HepG2 (cell line): ENCODE results near the gene ADAMTS8. TPM values are rescaled to one million over a fixed set of nuclear protein-coding genes. Genes with fewer than 3 reads are reported as not detected.

Experiments used
- ATAC-seq: fragments of 200-7000 bp; cut with Tn5 transposase; 3 replicates; pipeline ENCODE4 v1.9.1; 2020; ENCODE audit warnings: mild to moderate bottlenecking, moderate library complexity
- BruUV-seq: library from RNA; stranded (reverse); fragments of 400-500 nt; replicated peaks from 2 replicates; lab custom pipeline; 2021; lab: Mats Ljungman, UMichigan
- CTCF ChIA-PET: fragments of 300-600 bp; formaldehyde crosslinking; extraction: SDS; loops from one replicate; lab custom pipeline; 2021; ENCODE audit warnings: low total read pairs, inconsistent platforms, low intra/inter-chr PET ratio; lab: Yijun Ruan, JAX
- POLR2A ChIA-PET: fragments of 350-600 bp; sonication (Branson Sonifier 250); formaldehyde crosslinking; loops from one replicate; lab custom pipeline; 2020; ENCODE audit warnings: antibody characterized with exemption, inconsistent platforms; lab: Yijun Ruan, JAX
- DNase-seq: peaks from one replicate; pipeline ENCODE4 v3.0.0-alpha.2; 2015; ENCODE audit warnings: low spot score
- FAIRE-seq: peaks from 3 replicates; lab custom pipeline; 2011; peaks lifted over from hg19 to GRCh38; lab: Jason Lieb, UNC
- H2AFZ ChIP-seq: one replicate; pipeline ENCODE4 v1.6.1; 2011; ENCODE audit warnings: low read length, inconsistent platforms
- H3K27ac ChIP-seq: fragments of 300-600 bp; 3 replicates; pipeline ENCODE4 v1.8.0; 2011; ENCODE audit warnings: mixed run types, mild to moderate bottlenecking, mixed read lengths, low read length, inconsistent platforms; ENCODE audit not compliant: insufficient read depth; ENCODE audit errors: extremely low read length
- H3K27me3 ChIP-seq, 2 experiments: fragments of 200-600 bp in 1 of 2; 2 replicates in 1 of 2; 3 replicates in 1 of 2; pipeline versions ENCODE4 v1.6.0 to v1.8.0; 2011; ENCODE audit warnings: low read length in 2 of 2, mild to moderate bottlenecking in 2 of 2, moderate library complexity in 2 of 2, inconsistent platforms in 1 of 2; ENCODE audit not compliant: insufficient read depth in 2 of 2, control insufficient read depth in 1 of 2
- H3K36me3 ChIP-seq, 2 experiments: fragments of 200-600 bp in 1 of 2; replicated peaks in 1 of 2; 2 replicates in 1 of 2; 3 replicates in 1 of 2; pipeline versions ENCODE4 v1.5.1 to v1.8.0; 2011; ENCODE audit warnings: low read length in 2 of 2, inconsistent platforms in 1 of 2; ENCODE audit not compliant: insufficient read depth in 2 of 2, control insufficient read depth in 1 of 2
- H3K4me1 ChIP-seq: 2 replicates; pipeline ENCODE4 v1.5.1; 2012; ENCODE audit warnings: low read length, inconsistent platforms; ENCODE audit not compliant: insufficient read depth
- H3K4me2 ChIP-seq: 2 replicates; pipeline ENCODE4 v1.6.0; 2011; ENCODE audit warnings: low read depth, low read length, inconsistent platforms
- H3K4me3 ChIP-seq, 3 experiments: fragments of 200-600 bp in 1 of 3; sonication (generic), shearing (Covaris generic) in 1 of 3; replicated peaks in 1 of 3; 2 replicates each; pipeline ENCODE4 v1.5.1; 2011 to 2016; ENCODE audit warnings: low read length in 3 of 3, inconsistent platforms in 2 of 3, low read depth in 2 of 3, mild to moderate bottlenecking in 2 of 3, control low read depth in 1 of 3, mixed read lengths in 1 of 3; ENCODE audit not compliant: insufficient read depth in 1 of 3
- H3K79me2 ChIP-seq: one replicate; pipeline ENCODE4 v1.6.1; 2011; ENCODE audit warnings: low read length, inconsistent platforms; ENCODE audit not compliant: insufficient read depth
- H3K9ac ChIP-seq: 2 replicates; pipeline ENCODE4 v1.6.0; 2011; ENCODE audit warnings: mild to moderate bottlenecking, low read depth, low read length, inconsistent platforms; ENCODE audit not compliant: insufficient read depth
- H3K9me3 ChIP-seq: 2 replicates; pipeline ENCODE4 v1.5.1; 2012; ENCODE audit warnings: mild to moderate bottlenecking, low read length
- H4K20me1 ChIP-seq: 2 replicates; pipeline ENCODE4 v1.6.0; 2011; ENCODE audit warnings: inconsistent platforms, mild to moderate bottlenecking, low read length, moderate library complexity; ENCODE audit not compliant: insufficient read depth
- ARNT2 ChIP-seq: sonication (generic); formaldehyde crosslinking; IDR thresholded peaks from 2 replicates; pipeline ENCODE4 v1.8.0; 2022; ENCODE audit warnings: mild to moderate bottlenecking, low read depth, missing genetic modification reagents, moderate library complexity
- FOXO4 ChIP-seq: sonication (generic); formaldehyde crosslinking; conservative IDR thresholded peaks from 2 replicates; pipeline ENCODE4 v1.8.1; 2023; ENCODE audit warnings: missing genetic modification reagents
- GZF1 ChIP-seq: sonication (generic); formaldehyde crosslinking; IDR thresholded peaks from 2 replicates; pipeline ENCODE4 v1.5.1; 2020; ENCODE audit warnings: mild to moderate bottlenecking, missing genetic modification reagents
- JDP2 ChIP-seq: sonication (generic); formaldehyde crosslinking; IDR thresholded peaks from 2 replicates; pipeline ENCODE4 v1.8.1; 2022; ENCODE audit warnings: missing genetic modification reagents, borderline replicate concordance
- MEIS2 ChIP-seq: sonication (generic); formaldehyde crosslinking; IDR thresholded peaks from 2 replicates; pipeline ENCODE4 v1.9.0; 2021; ENCODE audit warnings: mild to moderate bottlenecking, missing genetic modification reagents
- NAIF1 ChIP-seq: sonication (generic); formaldehyde crosslinking; IDR thresholded peaks from 2 replicates; pipeline ENCODE4 v1.5.0; 2020; ENCODE audit warnings: mild to moderate bottlenecking, missing genetic modification reagents, borderline replicate concordance
- NONO ChIP-seq, 2 experiments: fragments of 450-650 bp in 1 of 2; sonication (generic) in 1 of 2; formaldehyde crosslinking in 1 of 2; IDR thresholded peaks in 1 of 2; conservative IDR thresholded peaks in 1 of 2; 2 replicates each; pipeline versions ENCODE4 v1.6.1 to v1.8.0; 2017 to 2022; ENCODE audit warnings: mild to moderate bottlenecking in 1 of 2, missing genetic modification reagents in 1 of 2, moderate library complexity in 1 of 2
- ZFP62 ChIP-seq: sonication (generic); formaldehyde crosslinking; IDR thresholded peaks from 2 replicates; pipeline ENCODE4 v1.4.0; 2020; ENCODE audit warnings: missing genetic modification reagents
- ZNF33B ChIP-seq: sonication (generic); formaldehyde crosslinking; IDR thresholded peaks from 2 replicates; pipeline ENCODE4 v1.5.1; 2020; ENCODE audit warnings: mild to moderate bottlenecking, missing genetic modification reagents
- ZNF543 ChIP-seq: sonication (generic); formaldehyde crosslinking; IDR thresholded peaks from 2 replicates; pipeline ENCODE4 v1.4.0; 2020; ENCODE audit warnings: mild to moderate bottlenecking, missing genetic modification reagents
- ZZZ3 ChIP-seq: sonication (generic); formaldehyde crosslinking; IDR thresholded peaks from 2 replicates; pipeline ENCODE4 v1.4.0; 2020; ENCODE audit warnings: missing genetic modification reagents, mild to moderate bottlenecking, borderline replicate concordance
- WGBS: methylation state at CpG from one replicate; pipeline ENCODE4 v1.1.6; 2017; ENCODE audit warnings: low lambda C conversion rate; 5-methylcytosine and 5-hydroxymethylcytosine counted together
- in situ Hi-C: cut with HindIII; loops from 2 replicates; pipeline ENCODE4 v1.10.0; 2017; ENCODE audit warnings: low pct_unique_long_range_greater_than_20kb; ENCODE audit not compliant: extremely low pct_ligation_motif_present
- intact Hi-C: fragments of 100-400 bp; cut with micrococcal nuclease; formaldehyde crosslinking; loops from one replicate; pipeline ENCODE4 v1.10.0; 2022; ENCODE audit not compliant: unreplicated experiment
- polyA plus RNA-seq, 8 experiments: library from polyadenylated mRNA; depleted of rRNA in 3 of 8; stranded (reverse) in 7 of 8; unstranded in 1 of 8; fragments of >200 nt; fragmentation: Illumina TruSeq in 4 of 8; extraction: Trizol in 4 of 8; gene quantifications; 2 replicates each; pipeline versions ENCODE4 v1.2.1 to v1.2.3, GENCODE V29; 2011 to 2016; ENCODE audit warnings: low read depth in 4 of 8, missing spikeins in 1 of 8, mixed read lengths in 1 of 8; ENCODE audit not compliant: insufficient read depth in 1 of 8
- total RNA-seq, 5 experiments: library from RNA; depleted of rRNA; stranded (reverse); fragments of >200 nt; fragmentation: Illumina TruSeq; extraction: Trizol; gene quantifications; 2 replicates each; pipeline ENCODE4 v1.2.3, GENCODE V29; 2016; ENCODE audit warnings: low read depth in 1 of 5

ADAMTS8 gene
- total and polyA plus RNA-seq, 2 of the 13 experiments (the other 11 are each of a cell fraction or from before 2014, with no cell fraction given) = not detected

- no peak for DNase-seq
- Histone ChIP-seq H3K9ac (no peak overlapping the region), H3K36me3 (no peaks in the 10 kb centered on the region), H4K20me1 (no peaks in the 10 kb centered on the region), H3K79me2 (no peaks in the 10 kb centered on the region), H2AFZ (no peak overlapping the region), H3K4me2 (no peak overlapping the region), H3K27ac (no peak overlapping the region), H3K9me3 (no peaks in the 10 kb centered on the region), H3K4me3 (no peak overlapping the region), H3K4me1 (no peaks in the 10 kb centered on the region), H3K27me3 (peaks cover 9 to 82% of the 10 kb centered on the region in 2 experiments; a peak in 3 of 5 replicates)
- ATAC-seq = no peak
- no peak for TF ChIP-seq ZNF543 (CRISPR knock-in tag)
- TF ChIP-seq JDP2 (CRISPR knock-in tag) = no peak
- TF ChIP-seq ZFP62 (CRISPR knock-in tag) = no peak
- TF ChIP-seq ARNT2 (CRISPR knock-in tag) = no peak
- TF ChIP-seq NONO (IDR thresholded peaks at IDR 0.05) = no peak
- TF ChIP-seq NONO (CRISPR knock-in tag; conservative IDR thresholded peaks at IDR 0.05) = no peak
- no peak for TF ChIP-seq GZF1 (CRISPR knock-in tag)
- TF ChIP-seq ZNF33B = no peak
- TF ChIP-seq ZZZ3 (CRISPR knock-in tag) = no peak
- no peak for TF ChIP-seq NAIF1 (CRISPR knock-in tag)
- no peak for TF ChIP-seq MEIS2 (CRISPR knock-in tag)
- TF ChIP-seq FOXO4 (CRISPR knock-in tag) = no peak
- in situ Hi-C loops = no loop called here
- no peak for FAIRE-seq
- POLR2A ChIA-PET = no interaction called here
- intact Hi-C loops = no loop called here
- CTCF ChIA-PET = no interaction called here
- WGBS = 18% methylated on average over 12 of the region's 16 CpGs
- BruUV-seq = no TSS peak
Observed at GRCh38 chr11:130413405-130414106, 14.9 kb downstream of the ADAMTS8 start.
